ENCODE results near the gene MAGEC1. TPM values are rescaled to one million over a fixed set of nuclear protein-coding genes. Genes with fewer than 3 reads are reported as not detected.

MAGEC1 gene
- total RNA-seq, 1 experiment from 2014 or later, result not detected

DNA sequence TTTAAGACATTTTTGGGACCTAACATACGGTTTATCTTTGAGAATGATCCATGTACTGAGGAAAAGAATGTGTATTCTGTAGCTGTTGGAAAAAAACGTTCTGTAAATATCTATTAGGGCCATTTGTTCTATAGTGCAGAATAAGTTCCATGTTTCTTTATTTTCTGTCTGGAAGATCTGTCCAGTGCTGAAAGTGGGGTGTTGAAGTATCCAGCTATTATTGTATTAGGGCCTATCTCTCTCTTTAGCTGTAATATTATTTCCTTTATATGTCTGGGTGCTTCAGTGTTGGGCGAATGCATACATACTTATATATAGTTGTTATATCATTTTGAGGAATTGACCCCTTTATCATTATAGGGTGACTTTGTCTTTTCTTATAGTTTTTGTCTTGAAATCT is 24.7 kb downstream of the MAGEC1 start:
- Histone ChIP-seq H3K27me3 (replicated peaks; ENCODE audit: insufficient read depth, low read depth, low read length, poor library complexity) (no peaks in the 10 kb centered on the region), H3K27ac (ENCODE audit: low read depth, low read length, poor library complexity, severe bottlenecking) (no peak overlapping the region), H3K4me1 (ENCODE audit: insufficient read depth, low read length, poor library complexity, severe bottlenecking) (no peaks in the 10 kb centered on the region), H3K36me3 (ENCODE audit: insufficient read depth, low read length, poor library complexity, severe bottlenecking) (no peaks in the 10 kb centered on the region), H3K4me3 (ENCODE audit: low read depth, low read length, poor library complexity, severe bottlenecking) (no peak overlapping the region), H3K9me3 (ENCODE audit: low read depth, low read length, poor library complexity, severe bottlenecking) (peaks cover 8% of the 10 kb centered on the region)
- ChIA-PET CTCF (no interaction called here), POLR2A (ENCODE audit: low non-redundant PET) (no interaction called here)
- TF ChIP-seq EZH2 (IDR thresholded peaks at IDR 0.05; ENCODE audit: borderline replicate concordance, low read depth, low read length, poor library complexity, severe bottlenecking), result no peak
- TF ChIP-seq CTCF (conservative IDR thresholded peaks at IDR 0.05; ENCODE audit: low read depth, low read length), result no peak
- BruUV-seq (replicated peaks), result no TSS peak
- intact Hi-C loops (cut with micrococcal nuclease; ENCODE audit: unreplicated experiment), result no loop called here
- DNase-seq (ENCODE audit: low spot score), result no peak

DNA sequence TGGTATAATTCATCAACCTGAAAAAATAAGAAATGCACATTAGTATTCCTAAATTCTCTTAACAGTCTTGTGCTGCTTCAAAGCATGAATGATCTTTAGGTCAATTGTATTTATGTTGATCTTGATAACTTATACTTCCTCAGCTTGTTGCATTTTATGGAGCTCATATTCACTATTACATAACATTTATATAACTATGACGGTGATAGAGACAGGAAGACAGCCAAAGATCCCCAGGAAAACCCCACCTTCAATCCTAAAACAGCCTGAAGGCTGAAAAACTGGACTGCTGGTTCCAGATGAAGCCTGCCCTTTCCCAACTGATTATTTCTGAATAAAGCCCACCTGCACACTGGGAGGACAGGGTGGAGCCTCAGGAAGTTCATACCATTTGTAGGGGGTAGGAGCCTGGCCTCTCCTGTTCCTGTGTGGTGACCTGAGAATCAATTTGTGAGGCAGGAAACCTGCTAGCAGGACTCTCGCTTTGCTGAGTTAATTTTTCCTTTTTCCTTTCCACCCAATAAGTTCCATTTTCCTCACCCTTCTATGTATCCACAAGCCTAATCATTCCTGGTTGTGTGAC is 30.5 kb downstream of the MAGEC1 start:
- Histone ChIP-seq H3K27me3 (replicated peaks; ENCODE audit: insufficient read depth, low read depth, low read length, poor library complexity) (no peaks in the 10 kb centered on the region), H3K36me3 (ENCODE audit: insufficient read depth, low read length, poor library complexity, severe bottlenecking) (no peaks in the 10 kb centered on the region), H3K27ac (ENCODE audit: low read depth, low read length, poor library complexity, severe bottlenecking) (no peak overlapping the region), H3K4me3 (ENCODE audit: low read depth, low read length, poor library complexity, severe bottlenecking) (no peak overlapping the region), H3K4me1 (ENCODE audit: insufficient read depth, low read length, poor library complexity, severe bottlenecking) (no peaks in the 10 kb centered on the region), H3K9me3 (ENCODE audit: low read depth, low read length, poor library complexity, severe bottlenecking) (peaks cover 8% of the 10 kb centered on the region)
- intact Hi-C loops (cut with micrococcal nuclease; ENCODE audit: unreplicated experiment), result no loop called here
- TF ChIP-seq EZH2 (IDR thresholded peaks at IDR 0.05; ENCODE audit: borderline replicate concordance, low read depth, low read length, poor library complexity, severe bottlenecking) (no peak), CTCF (conservative IDR thresholded peaks at IDR 0.05; ENCODE audit: low read depth, low read length) (no peak)
- POLR2A ChIA-PET (ENCODE audit: low non-redundant PET), result no interaction called here
- DNase-seq (ENCODE audit: low spot score), result no peak
- no TSS peak for BruUV-seq (replicated peaks)
- CTCF ChIA-PET, result no interaction called here

DNA sequence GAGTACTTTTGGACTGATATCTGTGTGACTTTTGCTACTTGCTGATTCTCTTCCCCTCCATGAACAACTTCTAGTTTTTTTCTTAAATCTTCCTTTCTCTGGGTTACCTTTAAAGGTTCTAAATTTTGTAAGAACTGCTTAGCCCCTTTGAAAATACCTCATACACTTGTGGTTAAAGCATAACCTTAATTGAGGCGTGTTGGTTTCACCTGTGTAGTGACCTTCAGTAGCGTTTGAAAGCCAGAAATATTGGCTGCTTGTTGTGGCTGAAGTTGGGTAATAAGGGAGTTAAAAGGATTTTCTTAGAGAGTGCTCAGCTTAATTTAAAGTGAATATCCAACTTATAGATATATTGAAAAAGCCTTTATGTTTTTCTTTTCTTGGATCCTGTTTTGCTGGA is 32.0 kb downstream of the MAGEC1 start:
- intact Hi-C loops (cut with micrococcal nuclease; ENCODE audit: unreplicated experiment), result no loop called here
- no peaks in the 10 kb centered on the region for H3K27me3 ChIP-seq (replicated peaks; ENCODE audit: insufficient read depth, low read depth, low read length, poor library complexity)

More for the DNA sequence above, 32.0 kb downstream of the MAGEC1 start:
- Histone ChIP-seq H3K9me3 (ENCODE audit: low read depth, low read length, poor library complexity, severe bottlenecking) (peaks cover 8% of the 10 kb centered on the region), H3K27ac (ENCODE audit: low read depth, low read length, poor library complexity, severe bottlenecking) (no peak overlapping the region), H3K36me3 (ENCODE audit: insufficient read depth, low read length, poor library complexity, severe bottlenecking) (no peaks in the 10 kb centered on the region), H3K4me1 (ENCODE audit: insufficient read depth, low read length, poor library complexity, severe bottlenecking) (no peaks in the 10 kb centered on the region), H3K4me3 (ENCODE audit: low read depth, low read length, poor library complexity, severe bottlenecking) (no peak overlapping the region)
- CTCF ChIA-PET, result no interaction called here
- no TSS peak for BruUV-seq (replicated peaks)
- no peak for DNase-seq (ENCODE audit: low spot score)
- POLR2A ChIA-PET (ENCODE audit: low non-redundant PET), result no interaction called here
- TF ChIP-seq EZH2 (IDR thresholded peaks at IDR 0.05; ENCODE audit: borderline replicate concordance, low read depth, low read length, poor library complexity, severe bottlenecking) (no peak), CTCF (conservative IDR thresholded peaks at IDR 0.05; ENCODE audit: low read depth, low read length) (no peak)

All from A673 (cell line).